Upper lobe of left lung (tissue), 6 donors: ENCODE measurements around the gene PLCB1. TPM values are rescaled to one million over a fixed set of nuclear protein-coding genes. Genes with fewer than 3 reads are reported as not detected.

Source experiments
- ATAC-seq, 2 donors: fragments of 200-7000 bp; cut with Tn5 transposase; one replicate each; pipeline ENCODE4 v1.9.1; 2022; ENCODE audit warnings: mild to moderate bottlenecking in 2 of 2, moderate library complexity in 2 of 2; ENCODE audit not compliant: low FRiP score in 2 of 2
- DNase-seq, 2 donors: peaks; one replicate each; pipeline ENCODE4 v3.0.0-alpha.2; 2019 to 2020
- H3K27ac ChIP-seq, 4 donors: fragments of 200-600 bp; sonication (generic); one replicate each; pipeline ENCODE4 v1.5.1; 2016 to 2019
- H3K27me3 ChIP-seq, 4 donors: fragments of 200-600 bp; sonication (generic); one replicate each; pipeline ENCODE4 v1.5.1; 2017 to 2019
- H3K36me3 ChIP-seq, 4 donors: fragments of 200-600 bp; sonication (generic); one replicate each; pipeline ENCODE4 v1.5.1; 2016 to 2019
- H3K4me1 ChIP-seq, 4 donors: fragments of 200-600 bp; sonication (generic); one replicate each; pipeline ENCODE4 v1.5.1; 2018 to 2019
- H3K4me3 ChIP-seq, 4 donors: fragments of 200-600 bp; sonication (generic); one replicate each; pipeline ENCODE4 v1.5.1; 2017 to 2019; ENCODE audit warnings: mild to moderate bottlenecking in 2 of 4, moderate library complexity in 1 of 4
- H3K9me3 ChIP-seq, 4 donors: fragments of 200-600 bp; sonication (generic); one replicate each; pipeline ENCODE4 v1.5.1; 2018 to 2019
- EP300 ChIP-seq, 4 donors: sonication (generic); formaldehyde crosslinking; IDR thresholded peaks; one replicate each; pipeline ENCODE4 v1.5.1; 2017; ENCODE audit warnings: antibody characterized with exemption in 4 of 4, control low read depth in 2 of 4
- POLR2A ChIP-seq, 4 donors: fragments of 450-650 bp; IDR thresholded peaks; one replicate each; pipeline ENCODE4 v1.5.1; 2016 to 2017; ENCODE audit warnings: antibody characterized with exemption in 4 of 4, mild to moderate bottlenecking in 2 of 4
- POLR2AphosphoS5 ChIP-seq, 2 donors: sonication (generic); formaldehyde crosslinking; IDR thresholded peaks; one replicate each; pipeline ENCODE4 v1.5.1; 2017; ENCODE audit warnings: antibody characterized with exemption in 2 of 2
- WGBS, 2 donors: methylation state at CpG; one replicate each; pipeline ENCODE4 v1.1.5; 2017 to 2018; 5-methylcytosine and 5-hydroxymethylcytosine counted together
- total RNA-seq, 6 donors: library from RNA; depleted of rRNA in 4 of 6; stranded (reverse); fragments of >200 nt in 4 of 6; gene quantifications; one replicate each; pipeline versions ENCODE4 v1.1.0 to v1.2.1, GENCODE V29; 2016 to 2021
- TF ChIP-seq, protein P1 (sequence below), 6 experiments: fragments of 450-650 bp in 4 of 6; fragments of 200-600 bp in 2 of 6; sonication (generic) in 2 of 6; IDR thresholded peaks; one replicate each; pipeline ENCODE4 v1.5.1; 2016 to 2019; ENCODE audit warnings: antibody characterized with exemption in 6 of 6
- donor health status: DM: no; HTN: no; CAD: no; lungs with moderate emphysema.
- donor health status: DM: no; HTN: yes; CAD: no; lungs with severe emphysema.

Gene PLCB1
- total RNA-seq, 6 donors from 2014 or later, result 4.8 to 26.2 (median 10.7) TPM

DNA sequence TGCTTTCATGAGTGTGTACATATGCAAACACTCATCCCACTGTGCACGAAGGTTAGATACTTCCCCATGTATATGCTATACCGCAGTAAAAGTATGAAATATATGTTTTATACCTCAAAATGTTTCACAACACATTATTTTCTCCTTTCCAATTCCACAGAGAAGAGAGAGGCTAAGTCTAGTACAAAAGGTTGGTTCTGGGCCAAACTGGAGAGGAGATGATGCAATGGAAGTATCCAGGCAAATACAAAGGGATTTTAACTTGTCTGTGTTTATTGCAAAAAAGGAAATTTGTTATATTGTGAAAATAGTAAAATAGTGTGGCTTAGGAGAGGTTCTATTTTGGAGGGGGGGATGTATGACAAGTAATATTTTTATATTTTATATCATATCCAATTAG is 112.6 kb downstream of the PLCB1 start:
- DNase-seq, result peak in 1 of 2 donors; percentile 29
- WGBS, 2 donors, result 33 to 36% methylated on average over 2 of the region's 2 CpGs
- H3K4me1 ChIP-seq, result peaks cover 0 to 7% (median 3%) of the 10 kb centered on the region in 4 donors
- H3K4me3 ChIP-seq, result no peak overlapping the region
- H3K9me3 ChIP-seq, result no peaks in the 10 kb centered on the region
- no peaks in the 10 kb centered on the region for H3K36me3 ChIP-seq
- TF ChIP-seq POLR2AphosphoS5 (IDR thresholded peaks at IDR 0.05) (no peak), EP300 (IDR thresholded peaks at IDR 0.05) (no peak), POLR2A (IDR thresholded peaks at IDR 0.05) (no peak)
- TF ChIP-seq, protein P1, sequence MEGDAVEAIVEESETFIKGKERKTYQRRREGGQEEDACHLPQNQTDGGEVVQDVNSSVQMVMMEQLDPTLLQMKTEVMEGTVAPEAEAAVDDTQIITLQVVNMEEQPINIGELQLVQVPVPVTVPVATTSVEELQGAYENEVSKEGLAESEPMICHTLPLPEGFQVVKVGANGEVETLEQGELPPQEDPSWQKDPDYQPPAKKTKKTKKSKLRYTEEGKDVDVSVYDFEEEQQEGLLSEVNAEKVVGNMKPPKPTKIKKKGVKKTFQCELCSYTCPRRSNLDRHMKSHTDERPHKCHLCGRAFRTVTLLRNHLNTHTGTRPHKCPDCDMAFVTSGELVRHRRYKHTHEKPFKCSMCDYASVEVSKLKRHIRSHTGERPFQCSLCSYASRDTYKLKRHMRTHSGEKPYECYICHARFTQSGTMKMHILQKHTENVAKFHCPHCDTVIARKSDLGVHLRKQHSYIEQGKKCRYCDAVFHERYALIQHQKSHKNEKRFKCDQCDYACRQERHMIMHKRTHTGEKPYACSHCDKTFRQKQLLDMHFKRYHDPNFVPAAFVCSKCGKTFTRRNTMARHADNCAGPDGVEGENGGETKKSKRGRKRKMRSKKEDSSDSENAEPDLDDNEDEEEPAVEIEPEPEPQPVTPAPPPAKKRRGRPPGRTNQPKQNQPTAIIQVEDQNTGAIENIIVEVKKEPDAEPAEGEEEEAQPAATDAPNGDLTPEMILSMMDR (IDR thresholded peaks at IDR 0.05), result no peak
- peak in 1 of 2 donors; percentile 64 for ATAC-seq
- H3K27me3 ChIP-seq, result no peaks in the 10 kb centered on the region
- no peak overlapping the region for H3K27ac ChIP-seq

- H3K4me1 ChIP-seq, result peaks cover 0 to 7% (median 3%) of the 10 kb centered on the region in 4 donors
- H3K27ac ChIP-seq, result no peak overlapping the region
- H3K4me3 ChIP-seq, result no peak overlapping the region
- DNase-seq (no peak), ATAC-seq (no peak)
- no peaks in the 10 kb centered on the region for H3K9me3 ChIP-seq
- 95 to 100% methylated on average over 1 of the region's 1 CpG for whole genome bisulfite sequencing, 2 donors
- no peaks in the 10 kb centered on the region for H3K27me3 ChIP-seq
- H3K36me3 ChIP-seq, result no peaks in the 10 kb centered on the region
- TF ChIP-seq, protein P1 (IDR thresholded peaks at IDR 0.05), result no peak
- no peak for TF ChIP-seq POLR2AphosphoS5 (IDR thresholded peaks at IDR 0.05)
- no peak for TF ChIP-seq EP300 (IDR thresholded peaks at IDR 0.05)
- TF ChIP-seq POLR2A (IDR thresholded peaks at IDR 0.05), result no peak
Observed at GRCh38 chr20:8246153-8246552, 114.1 kb downstream of the PLCB1 start.

GRCh38 chr20:8246716-8247115 is 114.7 kb downstream of the PLCB1 start:
- H3K9me3 ChIP-seq, result no peaks in the 10 kb centered on the region
- H3K36me3 ChIP-seq, result no peaks in the 10 kb centered on the region
- peaks cover 0 to 7% (median 3%) of the 10 kb centered on the region in 4 donors for H3K4me1 ChIP-seq
- TF ChIP-seq POLR2A (IDR thresholded peaks at IDR 0.05) (no peak), POLR2AphosphoS5 (IDR thresholded peaks at IDR 0.05) (no peak), EP300 (IDR thresholded peaks at IDR 0.05) (no peak)
- TF ChIP-seq, protein P1 (IDR thresholded peaks at IDR 0.05), result no peak
- no peak overlapping the region for H3K27ac ChIP-seq
- DNase-seq (no peak), ATAC-seq (no peak)
- WGBS, 2 donors, result 59 to 81% methylated on average over 1 of the region's 1 CpG
- no peak overlapping the region for H3K4me3 ChIP-seq
- H3K27me3 ChIP-seq, result no peaks in the 10 kb centered on the region

DNA sequence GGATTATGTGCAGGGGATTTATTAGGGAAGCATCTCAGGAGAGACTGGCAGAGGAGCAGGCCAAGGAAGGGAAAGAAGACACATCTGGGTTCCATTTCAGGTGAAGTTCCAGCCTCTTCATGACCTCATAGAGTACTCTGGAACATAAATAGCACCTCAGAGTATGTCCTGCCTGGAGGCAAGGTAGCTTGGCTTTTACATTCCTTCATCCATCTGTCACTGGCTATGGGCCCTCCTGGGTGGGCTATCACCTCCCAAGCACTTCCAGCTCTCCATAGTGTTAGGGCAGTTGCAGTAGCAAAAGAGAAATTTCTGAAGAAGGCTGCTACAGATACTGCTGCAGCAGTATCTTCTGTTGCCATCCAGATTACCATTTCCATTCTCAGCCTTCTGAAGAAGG is 116.0 kb downstream of the PLCB1 start:
- Histone ChIP-seq H3K4me1 (peaks cover 0 to 7% (median 3%) of the 10 kb centered on the region in 4 donors), H3K9me3 (no peaks in the 10 kb centered on the region), H3K27ac (no peak overlapping the region), H3K27me3 (no peaks in the 10 kb centered on the region), H3K36me3 (no peaks in the 10 kb centered on the region), H3K4me3 (no peak overlapping the region)
- DNase-seq, result no peak
- no peak for ATAC-seq
- TF ChIP-seq EP300 (IDR thresholded peaks at IDR 0.05) (no peak), POLR2A (IDR thresholded peaks at IDR 0.05) (no peak), POLR2AphosphoS5 (IDR thresholded peaks at IDR 0.05) (no peak)
- TF ChIP-seq, protein P1 (IDR thresholded peaks at IDR 0.05), result no peak

DNA sequence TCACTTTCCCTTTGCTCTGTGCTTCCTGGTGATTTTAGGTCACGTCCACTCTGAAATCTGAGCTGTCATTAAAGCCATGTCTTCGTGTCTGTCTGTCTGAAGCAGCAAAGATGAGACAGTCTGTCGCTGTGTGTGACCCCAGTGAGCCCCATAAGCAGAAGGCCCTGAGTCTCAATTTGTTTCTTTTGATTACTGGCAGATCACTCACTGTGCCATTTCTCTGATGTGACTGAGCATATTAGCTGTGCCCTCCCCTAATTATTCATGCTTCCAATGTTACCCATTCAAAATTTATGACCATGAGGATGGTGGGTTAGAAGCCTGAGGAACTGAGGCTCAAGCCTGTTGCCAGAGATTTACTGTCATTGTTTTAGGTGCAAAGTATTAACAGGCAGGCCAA is 117.6 kb downstream of the PLCB1 start:
- H3K27me3 ChIP-seq, result no peaks in the 10 kb centered on the region
- peaks cover 0 to 3% (median 0%) of the 10 kb centered on the region in 4 donors for H3K4me1 ChIP-seq
- ATAC-seq, result no peak
- 86 to 90% methylated on average over 3 of the region's 3 CpGs for WGBS, 2 donors
- H3K27ac ChIP-seq, result no peak overlapping the region
- no peak for TF ChIP-seq EP300 (IDR thresholded peaks at IDR 0.05)
- TF ChIP-seq POLR2AphosphoS5 (IDR thresholded peaks at IDR 0.05), result no peak
- TF ChIP-seq, protein P1 (IDR thresholded peaks at IDR 0.05), result no peak
- TF ChIP-seq POLR2A (IDR thresholded peaks at IDR 0.05), result no peak
- no peak overlapping the region for H3K4me3 ChIP-seq
- no peak for DNase-seq
- no peaks in the 10 kb centered on the region for H3K9me3 ChIP-seq
- H3K36me3 ChIP-seq, result no peaks in the 10 kb centered on the region
